GM19240 (cell line): Measurements from ENCODE around the gene SBNO2.

Experiments used
- DNase-seq: peaks from one replicate; pipeline ENCODE4 v3.0.0; 2011; ENCODE audit warnings: low spot score; ENCODE audit not compliant: insufficient read length

SBNO2 gene

GRCh38 chr19:1076046-1076386 lies 98.1 kb downstream of the SBNO2 start:
- no peak for DNase-seq

- DNase-seq: peak; percentile 95
These were observed 99.4 kb downstream of the SBNO2 start for GRCh38 chr19:1074544-1075283.

GRCh38 chr19:1073956-1074517 lies 100.0 kb downstream of the SBNO2 start:
- no peak for DNase-seq

- no peak for DNase-seq
These were observed 100.8 kb downstream of the SBNO2 start for GRCh38 chr19:1073063-1073955.

- no peak for DNase-seq
These were observed 101.6 kb downstream of the SBNO2 start for GRCh38 chr19:1072371-1073015.

GRCh38 chr19:1070931-1071791 lies 102.9 kb downstream of the SBNO2 start:
- DNase-seq: no peak

- no peak for DNase-seq
These were observed 103.5 kb downstream of the SBNO2 start for GRCh38 chr19:1070576-1070930.

GRCh38 chr19:1069009-1069779 lies 104.9 kb downstream of the SBNO2 start:
- peak; percentile 72 for DNase-seq

- DNase-seq: peak; percentile 46
These were observed 105.8 kb downstream of the SBNO2 start for GRCh38 chr19:1068009-1069001.

GRCh38 chr19:1067341-1067957 lies 106.6 kb downstream of the SBNO2 start:
- no peak for DNase-seq

- DNase-seq: peak; percentile 81
These were observed 107.2 kb downstream of the SBNO2 start, which contains the start of gene ARHGAP45 for GRCh38 chr19:1066748-1067340. ARHGAP45 (plus strand) TSS chr19:1067167; CDS start chr19:1067406, 239 bp downstream.

GRCh38 chr19:1066251-1066747 lies 107.8 kb downstream of the SBNO2 start:
- DNase-seq: no peak

- no peak for DNase-seq
These were observed 108.4 kb downstream of the SBNO2 start for GRCh38 chr19:1065606-1066109.

- DNase-seq: peak; percentile 61
These were observed 109.1 kb downstream of the SBNO2 start for GRCh38 chr19:1064661-1065605.

- DNase-seq: no peak
These were observed 110.0 kb downstream of the SBNO2 start for GRCh38 chr19:1063909-1064660.
